ENCODE results near the gene TTC22. TPM values are rescaled to one million over a fixed set of nuclear protein-coding genes. Genes with fewer than 3 reads are reported as not detected.

The TTC22 gene
- total RNA-seq, 2 donors from 2014 or later: 12.2 to 15.6 TPM

GRCh38 chr1:54741531-54741930 lies 59.6 kb downstream of the TTC22 start:
- Histone ChIP-seq H3K36me3 (replicated peaks in 1 of 2; ENCODE audit: insufficient read depth in 1 of 2, low read depth in 2 of 2) (peaks cover 0 to 16% of the 10 kb centered on the region in 2 donors), H3K27ac (no peak overlapping the region), H3K9me3 (no peaks in the 10 kb centered on the region), H3K4me1 (no peaks in the 10 kb centered on the region), H3K4me3 (no peak overlapping the region), H3K27me3 (no peaks in the 10 kb centered on the region)
- TF ChIP-seq CTCF (IDR thresholded peaks at IDR 0.05): no peak
- TF ChIP-seq POLR2A (IDR thresholded peaks at IDR 0.05): no peak
- 77 to 84% methylated on average over 4 of the region's 4 CpGs for WGBS, 2 donors
- intact Hi-C loops (cut with DNase I): no loop called here
- no peak for ATAC-seq
- no peak for DNase-seq

GRCh38 chr1:54738244-54738643 lies 62.9 kb downstream of the TTC22 start:
- Histone ChIP-seq H3K36me3 (replicated peaks in 1 of 2; ENCODE audit: insufficient read depth in 1 of 2, low read depth in 2 of 2) (peaks cover 0 to 22% of the 10 kb centered on the region in 2 donors), H3K4me3 (no peak overlapping the region), H3K9me3 (no peaks in the 10 kb centered on the region), H3K27ac (no peak overlapping the region), H3K4me1 (no peaks in the 10 kb centered on the region), H3K27me3 (no peaks in the 10 kb centered on the region)
- TF ChIP-seq CTCF (IDR thresholded peaks at IDR 0.05) (no peak), POLR2A (IDR thresholded peaks at IDR 0.05) (no peak)
- WGBS, 2 donors: 90 to 97% methylated on average over 5 to 6 of the region's 6 CpGs
- ATAC-seq (no peak), DNase-seq (no peak)
- intact Hi-C loops (cut with DNase I): no loop called here

GRCh38 chr1:54736685-54737084 lies 64.4 kb downstream of the TTC22 start:
- Histone ChIP-seq H3K36me3 (replicated peaks in 1 of 2; ENCODE audit: insufficient read depth in 1 of 2, low read depth in 2 of 2) (peaks cover 0 to 19% of the 10 kb centered on the region in 2 donors), H3K4me1 (no peaks in the 10 kb centered on the region), H3K27ac (no peak overlapping the region), H3K27me3 (no peaks in the 10 kb centered on the region), H3K9me3 (no peaks in the 10 kb centered on the region), H3K4me3 (no peak overlapping the region)
- no peak for DNase-seq
- intact Hi-C loops (cut with DNase I): no loop called here
- TF ChIP-seq CTCF (IDR thresholded peaks at IDR 0.05) (no peak), POLR2A (IDR thresholded peaks at IDR 0.05) (no peak)
- WGBS, 2 donors: 86 to 91% methylated on average over 5 of the region's 5 CpGs
- no peak for ATAC-seq

Other genes starting within 250 kb of the TTC22 start
- gene FAM151A, start 177.8 kb downstream of the TTC22 start, total RNA-seq: not detected
- 1 to 10 TPM in 1 of 2 donors, under 1 TPM in 1; 0.66 to 2.6 TPM for gene MROH7, start 159.5 kb downstream of the TTC22 start, total RNA-seq
- gene TTC4, start 85.5 kb downstream of the TTC22 start, total RNA-seq: 10 to 100 TPM; 15.0 to 21.1 TPM
- gene PARS2, start 36.8 kb downstream of the TTC22 start, total RNA-seq: 1 to 10 TPM in 1 of 2 donors, under 1 TPM in 1; 0.66 to 2.3 TPM
- 10 to 100 TPM; 23.6 to 32.3 TPM for gene DHCR24, start 85.9 kb upstream of the TTC22 start, total RNA-seq
- gene TMEM61, start 179.3 kb upstream of the TTC22 start, total RNA-seq: 1 to 10 TPM; 2.0 to 3.6 TPM
- gene BSND, start 197.6 kb upstream of the TTC22 start, total RNA-seq: not detected
- 10 to 100 TPM in 1 of 2 donors, 1 to 10 TPM in 1; 6.0 to 13.8 TPM for gene PCSK9, start 238.2 kb upstream of the TTC22 start, total RNA-seq